Retinal pigment epithelial cell (primary cell): ENCODE results near the gene DDB1.

ENCODE experiments used
- DNase-seq: peaks from one replicate; pipeline ENCODE4 v3.0.0-alpha.2; 2010; ENCODE audit warnings: low read depth
- H3K4me3 ChIP-seq: 2 replicates; pipeline ENCODE4 v1.5.1; 2011; ENCODE audit warnings: mild to moderate bottlenecking, low read length, control low read depth, moderate library complexity
- TF ChIP-seq, protein P1 (sequence below): conservative IDR thresholded peaks from 2 replicates; pipeline ENCODE4 v1.5.1; 2011; ENCODE audit warnings: low read depth, low read length, control low read depth, inconsistent platforms

Gene DDB1

DNA sequence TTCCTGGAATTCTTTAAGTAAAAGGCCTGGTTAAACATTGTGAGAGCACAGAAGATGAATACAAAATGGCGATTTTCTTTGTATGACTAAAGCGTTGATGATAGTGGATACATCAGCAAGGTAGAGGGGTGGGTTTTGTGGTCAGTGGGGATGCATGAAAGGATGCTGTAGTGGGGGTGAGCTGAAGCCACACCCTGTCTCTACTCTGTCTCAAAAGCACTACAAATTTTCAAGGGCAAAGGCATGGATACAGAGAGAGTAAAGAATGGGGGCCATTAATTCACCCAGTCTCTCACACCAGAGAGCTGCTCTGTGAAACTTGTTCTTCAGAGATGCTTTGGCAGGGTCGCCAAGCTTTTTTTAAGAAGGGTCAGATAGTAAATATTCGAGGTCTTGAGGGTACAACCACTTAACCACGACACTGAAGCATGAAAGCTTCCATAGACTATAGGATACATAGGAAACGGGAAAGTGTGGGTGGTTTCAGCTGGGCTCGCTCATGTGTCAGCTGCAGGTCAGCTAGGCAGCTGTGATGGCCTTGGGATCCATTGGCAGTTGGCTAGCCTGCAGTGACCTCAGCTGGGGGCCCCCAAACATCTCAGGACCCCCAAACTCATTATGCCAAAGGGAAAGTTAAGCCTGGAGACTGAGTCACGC is 37.6 kb upstream of the DDB1 start:
- no peak for DNase-seq
- no peak overlapping the region for H3K4me3 ChIP-seq
- TF ChIP-seq, protein P1, sequence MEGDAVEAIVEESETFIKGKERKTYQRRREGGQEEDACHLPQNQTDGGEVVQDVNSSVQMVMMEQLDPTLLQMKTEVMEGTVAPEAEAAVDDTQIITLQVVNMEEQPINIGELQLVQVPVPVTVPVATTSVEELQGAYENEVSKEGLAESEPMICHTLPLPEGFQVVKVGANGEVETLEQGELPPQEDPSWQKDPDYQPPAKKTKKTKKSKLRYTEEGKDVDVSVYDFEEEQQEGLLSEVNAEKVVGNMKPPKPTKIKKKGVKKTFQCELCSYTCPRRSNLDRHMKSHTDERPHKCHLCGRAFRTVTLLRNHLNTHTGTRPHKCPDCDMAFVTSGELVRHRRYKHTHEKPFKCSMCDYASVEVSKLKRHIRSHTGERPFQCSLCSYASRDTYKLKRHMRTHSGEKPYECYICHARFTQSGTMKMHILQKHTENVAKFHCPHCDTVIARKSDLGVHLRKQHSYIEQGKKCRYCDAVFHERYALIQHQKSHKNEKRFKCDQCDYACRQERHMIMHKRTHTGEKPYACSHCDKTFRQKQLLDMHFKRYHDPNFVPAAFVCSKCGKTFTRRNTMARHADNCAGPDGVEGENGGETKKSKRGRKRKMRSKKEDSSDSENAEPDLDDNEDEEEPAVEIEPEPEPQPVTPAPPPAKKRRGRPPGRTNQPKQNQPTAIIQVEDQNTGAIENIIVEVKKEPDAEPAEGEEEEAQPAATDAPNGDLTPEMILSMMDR = no peak

DNA sequence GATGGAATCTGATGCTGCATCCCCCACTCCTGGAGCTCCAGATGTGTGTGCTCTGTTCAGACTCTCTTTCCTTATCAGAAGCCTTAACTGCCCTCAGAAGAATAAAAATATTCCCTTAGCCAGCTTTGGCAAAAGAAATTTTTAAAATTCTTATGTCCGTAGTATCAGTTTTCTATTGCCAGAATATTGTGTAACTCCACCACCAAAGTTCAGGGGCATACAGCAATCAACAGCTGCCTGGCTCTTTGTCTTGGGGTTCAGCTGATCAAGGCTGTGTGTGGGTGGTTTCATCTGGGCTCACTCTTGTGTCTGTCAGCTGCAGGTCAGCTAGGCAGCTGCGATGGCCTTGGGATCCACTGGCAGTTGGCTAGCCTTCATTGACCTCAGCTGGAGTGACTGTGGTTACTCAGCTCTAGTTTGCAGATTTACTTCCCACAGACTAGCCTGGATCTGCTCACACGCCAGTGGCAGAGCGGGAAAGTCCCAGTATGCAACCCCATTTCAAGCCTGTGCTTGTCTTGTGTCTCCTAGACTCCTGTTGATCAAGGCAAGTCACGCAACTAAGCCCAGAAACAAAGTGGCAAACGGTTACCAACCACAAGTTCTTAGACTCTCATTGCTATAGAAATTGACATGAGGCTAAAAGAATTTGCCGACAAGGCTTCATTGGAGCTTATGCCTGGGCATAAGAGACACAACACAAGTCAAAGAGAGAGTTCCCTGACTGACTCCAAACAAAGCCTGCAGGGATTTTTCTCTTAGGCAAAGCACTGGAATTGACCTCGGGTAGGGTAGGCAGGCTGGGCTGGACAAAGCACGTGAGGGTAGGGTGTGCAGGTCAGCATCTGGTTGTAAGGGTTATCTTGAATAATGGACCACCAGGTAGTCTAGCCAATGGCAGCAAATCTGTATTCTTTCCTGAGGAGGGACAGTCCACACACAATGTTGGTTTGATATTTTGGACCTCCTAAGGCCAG is 36.8 kb upstream of the DDB1 start:
- DNase-seq = no peak
- H3K4me3 ChIP-seq = no peak overlapping the region

DNA sequence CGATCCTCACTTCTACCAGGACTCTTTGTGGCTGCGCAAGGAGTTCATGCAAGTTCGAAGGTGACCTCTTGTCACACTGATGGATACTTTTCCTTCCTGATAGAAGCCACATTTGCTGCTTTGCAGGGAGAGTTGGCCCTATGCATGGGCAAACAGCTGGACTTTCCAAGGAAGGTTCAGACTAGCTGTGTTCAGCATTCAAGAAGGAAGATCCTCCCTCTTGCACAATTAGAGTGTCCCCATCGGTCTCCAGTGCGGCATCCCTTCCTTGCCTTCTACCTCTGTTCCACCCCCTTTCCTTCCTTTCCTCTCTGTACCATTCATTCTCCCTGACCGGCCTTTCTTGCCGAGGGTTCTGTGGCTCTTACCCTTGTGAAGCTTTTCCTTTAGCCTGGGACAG is 35.7 kb upstream of the DDB1 start:
- no peak overlapping the region for H3K4me3 ChIP-seq
- no peak for DNase-seq
- TF ChIP-seq, protein P1 = no peak

More for the DNA sequence above, 36.8 kb upstream of the DDB1 start:
- TF ChIP-seq, protein P1 = no peak

DNA sequence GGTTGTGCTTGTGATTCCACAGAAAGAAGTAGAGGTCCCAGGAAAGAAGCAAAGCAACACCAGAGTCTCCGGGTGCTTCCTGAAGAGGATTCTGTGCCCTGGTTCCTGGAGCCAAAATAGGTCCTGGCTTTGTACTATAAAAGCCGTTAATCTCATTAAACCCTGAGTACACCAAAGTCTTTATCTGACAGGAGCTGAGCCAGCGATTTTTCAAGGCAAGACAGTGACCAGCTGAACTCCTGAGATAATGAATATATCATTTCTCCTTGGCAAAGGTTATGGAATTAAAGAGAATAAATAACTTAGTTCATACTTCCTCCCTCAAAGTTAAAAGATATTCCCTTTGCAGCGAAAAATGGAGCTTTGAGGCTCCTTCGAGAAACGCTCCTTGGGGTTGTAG is 34.5 kb upstream of the DDB1 start:
- H3K4me3 ChIP-seq = no peak overlapping the region
- DNase-seq = no peak
- TF ChIP-seq, protein P1 = no peak

DNA sequence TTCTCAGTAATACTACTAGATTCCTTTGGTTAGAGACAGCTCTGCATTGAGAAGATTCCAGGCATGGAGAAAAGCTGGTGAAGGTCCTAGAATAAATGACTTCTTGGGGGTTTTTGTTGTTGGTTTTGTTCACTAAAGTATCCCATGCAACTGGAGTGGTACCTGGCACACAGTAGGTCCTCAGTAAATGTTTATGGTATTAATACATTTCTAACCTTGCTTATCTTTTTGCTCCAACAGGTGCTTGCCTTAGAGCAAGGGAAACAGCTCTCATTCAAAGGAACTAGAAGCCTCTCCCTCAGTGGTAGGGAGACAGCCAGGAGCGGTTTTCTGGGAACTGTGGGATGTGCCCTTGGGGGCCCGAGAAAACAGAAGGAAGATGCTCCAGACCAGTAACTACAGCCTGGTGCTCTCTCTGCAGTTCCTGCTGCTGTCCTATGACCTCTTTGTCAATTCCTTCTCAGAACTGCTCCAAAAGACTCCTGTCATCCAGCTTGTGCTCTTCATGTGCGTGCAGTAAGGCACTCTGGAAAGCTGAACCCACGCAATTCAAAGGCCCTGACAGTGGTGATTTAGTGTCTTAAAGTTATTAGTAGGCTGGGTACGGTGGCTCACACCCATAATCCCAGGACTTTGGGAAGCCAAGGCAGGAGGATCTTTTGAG is 31.2 kb upstream of the DDB1 start:
- DNase-seq = no peak
- no peak overlapping the region for H3K4me3 ChIP-seq
- TF ChIP-seq, protein P1 = no peak

DNA sequence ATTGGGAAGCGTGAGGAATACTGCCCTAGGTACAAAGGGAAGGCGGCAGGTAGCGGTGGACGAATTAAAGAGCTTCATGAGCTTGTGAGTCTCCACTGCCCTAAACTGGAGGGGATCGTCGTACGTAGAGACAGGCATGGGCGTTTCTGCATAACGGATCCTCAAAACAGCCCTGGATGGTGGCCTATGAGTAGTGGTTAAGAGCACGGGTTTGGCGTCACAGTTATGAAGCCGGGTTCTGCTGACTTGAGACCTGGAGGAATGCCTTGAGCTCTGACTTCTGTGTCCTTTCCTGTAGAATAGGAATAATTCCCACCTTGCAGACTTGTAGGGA is 29.6 kb upstream of the DDB1 start:
- TF ChIP-seq, protein P1 = no peak

More for the DNA sequence above, 29.6 kb upstream of the DDB1 start:
- H3K4me3 ChIP-seq = peak overlapping the region; percentile 97
- DNase-seq = peak; percentile 58
